ES-I3 (cell line): ENCODE measurements around the gene MEAF6.

Experiments used
- H3K36me3 ChIP-seq: 2 replicates; pipeline ENCODE4 v1.6.1; 2013; ENCODE audit warnings: mild to moderate bottlenecking, low read length, control low read depth, moderate library complexity; ENCODE audit not compliant: insufficient read depth
- H3K4me1 ChIP-seq: 2 replicates; pipeline ENCODE4 v1.6.1; 2013; ENCODE audit warnings: mild to moderate bottlenecking, control low read depth, low read length; ENCODE audit not compliant: insufficient read depth
- H3K9ac ChIP-seq: 2 replicates; pipeline ENCODE4 v1.6.1; 2013; ENCODE audit warnings: low read depth, mild to moderate bottlenecking, low read length, moderate library complexity
- H3K9me3 ChIP-seq: 2 replicates; pipeline ENCODE4 v1.6.1; 2013; ENCODE audit warnings: mild to moderate bottlenecking, low read length, moderate library complexity; ENCODE audit not compliant: control insufficient read depth, insufficient read depth

Gene MEAF6

GRCh38 chr1:37476460-37477197 is 37.9 kb downstream of the MEAF6 start:
- H3K36me3 ChIP-seq = peaks cover 19% of the 10 kb centered on the region
- H3K4me1 ChIP-seq = peaks cover 60% of the 10 kb centered on the region

GRCh38 chr1:37476087-37476452 is 38.5 kb downstream of the MEAF6 start:
- Histone ChIP-seq H3K9me3 (no peaks in the 10 kb centered on the region), H3K36me3 (peaks cover 14% of the 10 kb centered on the region), H3K9ac (peak overlapping the region; percentile 28; the same call in 1 of the 2 replicates), H3K4me1 (peaks cover 64% of the 10 kb centered on the region)

More at GRCh38 chr1:37476460-37477197, 37.9 kb downstream of the MEAF6 start:
- H3K9me3 ChIP-seq = no peaks in the 10 kb centered on the region
- H3K9ac ChIP-seq = peak overlapping the region; percentile 28; the same call in 1 of the 2 replicates

- Histone ChIP-seq H3K9ac (peak overlapping the region; percentile 56; the same call in 1 of the 2 replicates), H3K36me3 (peaks cover 8% of the 10 kb centered on the region), H3K4me1 (peaks cover 64% of the 10 kb centered on the region), H3K9me3 (no peaks in the 10 kb centered on the region)
These were observed 39.0 kb downstream of the MEAF6 start for GRCh38 chr1:37475380-37476086.

GRCh38 chr1:37474697-37475379 is 39.7 kb downstream of the MEAF6 start:
- Histone ChIP-seq H3K4me1 (peaks cover 63% of the 10 kb centered on the region), H3K36me3 (peaks cover 8% of the 10 kb centered on the region), H3K9ac (peak overlapping the region; percentile 56), H3K9me3 (no peaks in the 10 kb centered on the region)

GRCh38 chr1:37474046-37474696 is 40.4 kb downstream of the MEAF6 start, which contains the start of gene ZC3H12A:
Gene ZC3H12A, plus strand, starts transcription at chr1:37474580. Its CDS starts 917 bp downstream, at chr1:37475497.
- H3K36me3 ChIP-seq = peaks cover 8% of the 10 kb centered on the region
- H3K4me1 ChIP-seq = peaks cover 57% of the 10 kb centered on the region
- H3K9ac ChIP-seq = peak within 1 kb of the TSS; percentile 56
- no peaks in the 10 kb centered on the region for H3K9me3 ChIP-seq

GRCh38 chr1:37473431-37474045 is 41.0 kb downstream of the MEAF6 start:
- peak overlapping the region; percentile 56; the same call in 1 of the 2 replicates for H3K9ac ChIP-seq
- H3K4me1 ChIP-seq = peaks cover 50% of the 10 kb centered on the region
- peaks cover 5% of the 10 kb centered on the region for H3K36me3 ChIP-seq
- no peaks in the 10 kb centered on the region for H3K9me3 ChIP-seq

- H3K9ac ChIP-seq = no peak overlapping the region
- H3K4me1 ChIP-seq = peaks cover 45% of the 10 kb centered on the region
- H3K9me3 ChIP-seq = no peaks in the 10 kb centered on the region
- H3K36me3 ChIP-seq = no peaks in the 10 kb centered on the region
These were observed 41.6 kb downstream of the MEAF6 start for GRCh38 chr1:37472994-37473393.

- Histone ChIP-seq H3K9me3 (no peaks in the 10 kb centered on the region), H3K9ac (no peak overlapping the region; the same call in 1 of the 2 replicates), H3K4me1 (peaks cover 40% of the 10 kb centered on the region), H3K36me3 (no peaks in the 10 kb centered on the region)
These were observed 42.3 kb downstream of the MEAF6 start for GRCh38 chr1:37472281-37472680.

GRCh38 chr1:37471345-37472231 is 43.0 kb downstream of the MEAF6 start:
- H3K4me1 ChIP-seq = peaks cover 35% of the 10 kb centered on the region
- no peaks in the 10 kb centered on the region for H3K9me3 ChIP-seq
- H3K36me3 ChIP-seq = no peaks in the 10 kb centered on the region
- peak overlapping the region; percentile 23; the same call in 1 of the 2 replicates for H3K9ac ChIP-seq

GRCh38 chr1:37469386-37469785 is 45.2 kb downstream of the MEAF6 start:
- Histone ChIP-seq H3K36me3 (no peaks in the 10 kb centered on the region), H3K9me3 (no peaks in the 10 kb centered on the region), H3K9ac (no peak overlapping the region), H3K4me1 (peaks cover 23% of the 10 kb centered on the region)

GRCh38 chr1:37468037-37468436 is 46.5 kb downstream of the MEAF6 start:
- Histone ChIP-seq H3K4me1 (peaks cover 17% of the 10 kb centered on the region), H3K9ac (no peak overlapping the region), H3K36me3 (no peaks in the 10 kb centered on the region), H3K9me3 (no peaks in the 10 kb centered on the region)

- no peak overlapping the region for H3K9ac ChIP-seq
- no peaks in the 10 kb centered on the region for H3K36me3 ChIP-seq
- no peaks in the 10 kb centered on the region for H3K9me3 ChIP-seq
- H3K4me1 ChIP-seq = no peaks in the 10 kb centered on the region
These were observed 48.7 kb downstream of the MEAF6 start for GRCh38 chr1:37465593-37466517.
